ENCODE measurements around the gene AHCTF1.

DNA sequence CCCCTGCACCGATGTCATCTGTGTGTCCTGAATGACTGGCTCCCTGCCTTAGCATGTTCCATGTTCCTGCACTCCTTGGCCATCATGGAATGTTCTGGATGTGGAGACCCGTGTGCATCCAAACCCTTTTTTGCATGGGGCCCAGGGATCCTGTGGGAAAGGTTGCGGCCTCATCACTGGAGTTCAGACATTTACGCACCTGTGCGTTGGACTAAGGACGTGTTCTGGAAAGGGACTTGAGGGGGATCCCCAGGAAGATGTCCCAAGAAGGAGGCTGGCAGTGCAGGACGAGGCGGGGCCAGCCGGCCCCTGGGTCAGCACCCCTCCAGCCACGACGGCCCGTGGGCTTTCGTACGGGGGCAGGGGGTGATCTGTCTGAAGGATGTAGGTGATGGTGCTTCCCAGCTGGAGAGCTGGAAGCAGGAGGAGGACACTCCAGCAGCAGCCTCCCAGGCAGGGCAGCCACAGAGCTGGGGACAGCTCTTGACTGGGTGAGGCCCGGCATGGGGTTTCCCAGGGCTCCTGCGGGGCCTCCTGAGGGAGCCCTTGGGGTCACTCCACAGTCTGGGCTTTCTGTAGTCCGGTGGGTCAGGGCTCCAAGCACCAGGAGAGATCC is 140.3 kb downstream of the AHCTF1 start:
- TF ChIP-seq TAF1 (IDR thresholded peaks at IDR 0.05; ENCODE audit: borderline replicate concordance, insufficient read depth, low read length): no peak
- TF ChIP-seq POLR2AphosphoS5 (IDR thresholded peaks at IDR 0.05; ENCODE audit: low read depth, low read length): no peak
- TF ChIP-seq, protein P1, sequence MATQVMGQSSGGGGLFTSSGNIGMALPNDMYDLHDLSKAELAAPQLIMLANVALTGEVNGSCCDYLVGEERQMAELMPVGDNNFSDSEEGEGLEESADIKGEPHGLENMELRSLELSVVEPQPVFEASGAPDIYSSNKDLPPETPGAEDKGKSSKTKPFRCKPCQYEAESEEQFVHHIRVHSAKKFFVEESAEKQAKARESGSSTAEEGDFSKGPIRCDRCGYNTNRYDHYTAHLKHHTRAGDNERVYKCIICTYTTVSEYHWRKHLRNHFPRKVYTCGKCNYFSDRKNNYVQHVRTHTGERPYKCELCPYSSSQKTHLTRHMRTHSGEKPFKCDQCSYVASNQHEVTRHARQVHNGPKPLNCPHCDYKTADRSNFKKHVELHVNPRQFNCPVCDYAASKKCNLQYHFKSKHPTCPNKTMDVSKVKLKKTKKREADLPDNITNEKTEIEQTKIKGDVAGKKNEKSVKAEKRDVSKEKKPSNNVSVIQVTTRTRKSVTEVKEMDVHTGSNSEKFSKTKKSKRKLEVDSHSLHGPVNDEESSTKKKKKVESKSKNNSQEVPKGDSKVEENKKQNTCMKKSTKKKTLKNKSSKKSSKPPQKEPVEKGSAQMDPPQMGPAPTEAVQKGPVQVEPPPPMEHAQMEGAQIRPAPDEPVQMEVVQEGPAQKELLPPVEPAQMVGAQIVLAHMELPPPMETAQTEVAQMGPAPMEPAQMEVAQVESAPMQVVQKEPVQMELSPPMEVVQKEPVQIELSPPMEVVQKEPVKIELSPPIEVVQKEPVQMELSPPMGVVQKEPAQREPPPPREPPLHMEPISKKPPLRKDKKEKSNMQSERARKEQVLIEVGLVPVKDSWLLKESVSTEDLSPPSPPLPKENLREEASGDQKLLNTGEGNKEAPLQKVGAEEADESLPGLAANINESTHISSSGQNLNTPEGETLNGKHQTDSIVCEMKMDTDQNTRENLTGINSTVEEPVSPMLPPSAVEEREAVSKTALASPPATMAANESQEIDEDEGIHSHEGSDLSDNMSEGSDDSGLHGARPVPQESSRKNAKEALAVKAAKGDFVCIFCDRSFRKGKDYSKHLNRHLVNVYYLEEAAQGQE (IDR thresholded peaks at IDR 0.05; ENCODE audit: insufficient read depth in 1 of 2, low read depth in 2 of 2, low read length in 2 of 2): no peak

Data from PFSK-1 (cell line).